Adrenal gland (tissue), 5 donors: ENCODE data around the gene FAM219A.

Source experiments
- POLR2A ChIP-seq, 2 donors: fragments of 450-650 bp; IDR thresholded peaks; one replicate each; pipeline ENCODE4 v1.6.1; 2017; ENCODE audit warnings: antibody characterized with exemption in 2 of 2, mild to moderate bottlenecking in 2 of 2, moderate library complexity in 1 of 2
- TF ChIP-seq, protein P1 (sequence below), 6 experiments: fragments of 450-650 bp in 4 of 6; fragments of 200-600 bp in 2 of 6; sonication (generic) in 1 of 6; IDR thresholded peaks; 1 replicate in 5 of 6; 2 replicates in 1 of 6; pipeline versions ENCODE4 v1.5.1 to v1.8.0; 2016 to 2021; ENCODE audit warnings: antibody characterized with exemption in 6 of 6, mild to moderate bottlenecking in 2 of 6, moderate library complexity in 1 of 6
- donor health status: DM: no; HTN: no; CAD: no.

DNA sequence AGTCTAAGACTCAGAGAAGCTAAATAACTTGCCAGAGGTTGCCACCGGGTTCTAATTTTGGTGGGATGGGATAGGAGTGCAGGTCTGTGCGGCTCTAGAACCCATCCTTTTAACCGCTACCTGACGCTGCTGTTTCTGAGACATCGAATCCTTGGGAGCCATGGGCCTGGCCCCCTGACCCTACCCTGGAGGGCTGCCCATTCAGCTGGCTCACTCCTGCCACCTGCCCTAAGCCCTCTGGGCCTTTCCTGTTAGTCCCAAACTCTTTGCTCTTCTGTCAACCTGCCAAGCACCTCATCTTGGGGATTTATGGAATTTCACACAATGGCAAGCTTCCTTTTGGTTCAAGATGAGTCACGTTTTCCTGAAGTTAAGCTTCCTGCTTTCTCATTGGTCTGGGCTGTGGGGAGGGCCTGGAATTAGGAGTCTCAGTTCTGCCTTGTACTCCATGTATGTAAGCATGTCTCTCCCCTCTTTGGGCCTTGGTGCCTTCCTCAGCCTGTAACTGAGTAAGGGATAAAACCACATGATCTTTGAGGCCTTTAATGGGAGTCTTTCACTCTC, 37.9 kb upstream of the FAM219A start:
- TF ChIP-seq, protein P1, sequence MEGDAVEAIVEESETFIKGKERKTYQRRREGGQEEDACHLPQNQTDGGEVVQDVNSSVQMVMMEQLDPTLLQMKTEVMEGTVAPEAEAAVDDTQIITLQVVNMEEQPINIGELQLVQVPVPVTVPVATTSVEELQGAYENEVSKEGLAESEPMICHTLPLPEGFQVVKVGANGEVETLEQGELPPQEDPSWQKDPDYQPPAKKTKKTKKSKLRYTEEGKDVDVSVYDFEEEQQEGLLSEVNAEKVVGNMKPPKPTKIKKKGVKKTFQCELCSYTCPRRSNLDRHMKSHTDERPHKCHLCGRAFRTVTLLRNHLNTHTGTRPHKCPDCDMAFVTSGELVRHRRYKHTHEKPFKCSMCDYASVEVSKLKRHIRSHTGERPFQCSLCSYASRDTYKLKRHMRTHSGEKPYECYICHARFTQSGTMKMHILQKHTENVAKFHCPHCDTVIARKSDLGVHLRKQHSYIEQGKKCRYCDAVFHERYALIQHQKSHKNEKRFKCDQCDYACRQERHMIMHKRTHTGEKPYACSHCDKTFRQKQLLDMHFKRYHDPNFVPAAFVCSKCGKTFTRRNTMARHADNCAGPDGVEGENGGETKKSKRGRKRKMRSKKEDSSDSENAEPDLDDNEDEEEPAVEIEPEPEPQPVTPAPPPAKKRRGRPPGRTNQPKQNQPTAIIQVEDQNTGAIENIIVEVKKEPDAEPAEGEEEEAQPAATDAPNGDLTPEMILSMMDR (IDR thresholded peaks at IDR 0.05): no peak
- no peak for TF ChIP-seq POLR2A (IDR thresholded peaks at IDR 0.05)
